MM.1S (cell line): ENCODE results near the gene TMEM150A.

ENCODE experiments used
- DNase-seq: peaks from one replicate; pipeline ENCODE4 v3.0.0-alpha.2; 2015
- H2AFZ ChIP-seq: fragments of 300-600 bp; sonication (generic); 2 replicates; pipeline ENCODE4 v1.6.0; 2016; ENCODE audit warnings: antibody characterized with exemption, low read length
- H3F3A ChIP-seq: fragments of 300-600 bp; sonication (generic); 2 replicates; pipeline ENCODE4 v1.6.1; 2016; ENCODE audit warnings: mild to moderate bottlenecking, antibody characterized with exemption, low read length, moderate library complexity, mixed read lengths; ENCODE audit not compliant: insufficient read depth
- H3K27ac ChIP-seq: fragments of 300-600 bp; sonication (generic); 2 replicates; pipeline ENCODE4 v1.5.1; 2016; ENCODE audit warnings: mild to moderate bottlenecking, low read length
- H3K27me3 ChIP-seq: fragments of 300-600 bp; sonication (generic); replicated peaks from 2 replicates; pipeline ENCODE4 v1.6.0; 2016; ENCODE audit warnings: low read length; ENCODE audit not compliant: insufficient read depth
- H3K36me3 ChIP-seq: fragments of 300-600 bp; sonication (generic); replicated peaks from 2 replicates; pipeline ENCODE4 v1.6.1; 2016; ENCODE audit warnings: mild to moderate bottlenecking, low read length, mixed read lengths; ENCODE audit not compliant: insufficient read depth
- H3K4me1 ChIP-seq: fragments of 300-600 bp; sonication (generic); 2 replicates; pipeline ENCODE4 v1.6.1; 2016; ENCODE audit warnings: low read length, mixed read lengths
- H3K4me2 ChIP-seq: fragments of 300-600 bp; sonication (generic); 2 replicates; pipeline ENCODE4 v1.6.0; 2016; ENCODE audit warnings: low read depth, low read length
- H3K4me3 ChIP-seq: fragments of 300-600 bp; sonication (generic); 2 replicates; pipeline ENCODE4 v1.5.1; 2016; ENCODE audit warnings: low read length, mixed read lengths
- H3K79me2 ChIP-seq: fragments of 300-600 bp; sonication (generic); 2 replicates; pipeline ENCODE4 v1.6.1; 2016; ENCODE audit warnings: mixed run types, low read length, mixed read lengths
- H3K9ac ChIP-seq: fragments of 300-600 bp; sonication (generic); 2 replicates; pipeline ENCODE4 v1.6.1; 2016; ENCODE audit warnings: low read length, mixed read lengths
- H3K9me2 ChIP-seq: fragments of 300-600 bp; sonication (generic); replicated peaks from 2 replicates; pipeline ENCODE4 v1.6.1; 2016; ENCODE audit warnings: mild to moderate bottlenecking, low read length, mixed read lengths; ENCODE audit not compliant: insufficient read depth
- H3K9me3 ChIP-seq: fragments of 300-600 bp; sonication (generic); replicated peaks from 2 replicates; pipeline ENCODE4 v1.6.1; 2016; ENCODE audit warnings: mild to moderate bottlenecking, low read length, mixed read lengths; ENCODE audit not compliant: insufficient read depth
- H4K20me1 ChIP-seq: fragments of 300-600 bp; sonication (generic); 2 replicates; pipeline ENCODE4 v1.6.1; 2016; ENCODE audit warnings: mild to moderate bottlenecking, low read length, moderate library complexity, mixed read lengths; ENCODE audit not compliant: insufficient read depth
- CTCF ChIP-seq: fragments of 300-600 bp; sonication (generic); IDR thresholded peaks from 2 replicates; pipeline ENCODE4 v1.5.1; 2016; ENCODE audit warnings: antibody characterized with exemption, low read length, mixed read lengths
- EZH2 ChIP-seq: fragments of 300-600 bp; sonication (generic); optimal IDR thresholded peaks from 2 replicates; pipeline ENCODE3; 2017; ENCODE audit warnings: low read depth, mild to moderate bottlenecking, antibody characterized with exemption, low read length, mixed read lengths
- EZH2phosphoT487 ChIP-seq: fragments of 300-600 bp; sonication (generic); IDR thresholded peaks from 2 replicates; pipeline ENCODE4 v1.6.1; 2018; ENCODE audit warnings: antibody characterized with exemption, low read length

The TMEM150A gene

GRCh38 chr2:85582492-85582891 lies 20.0 kb downstream of the TMEM150A start:
- DNase-seq, result no peak
- H3F3A ChIP-seq, result no peaks in the 10 kb centered on the region
- H3K4me2 ChIP-seq, result no peak overlapping the region
- H3K9ac ChIP-seq, result no peak overlapping the region
- H3K9me2 ChIP-seq, result no peaks in the 10 kb centered on the region
- H3K27me3 ChIP-seq, result no peaks in the 10 kb centered on the region
- no peaks in the 10 kb centered on the region for H4K20me1 ChIP-seq
- H3K4me1 ChIP-seq, result peaks cover 8% of the 10 kb centered on the region; the same call in 1 of the 2 replicates
- H3K4me3 ChIP-seq, result no peak overlapping the region
- no peak overlapping the region for H3K27ac ChIP-seq
- H2AFZ ChIP-seq, result no peak overlapping the region
- peaks cover 29% of the 10 kb centered on the region for H3K79me2 ChIP-seq
- TF ChIP-seq EZH2, result no peak
- TF ChIP-seq CTCF, result no peak
- TF ChIP-seq EZH2phosphoT487, result no peak
- H3K9me3 ChIP-seq, result no peaks in the 10 kb centered on the region
- 0 out of 2 replicates have a peak, but pooled peaks cover 5% of the 10 kb centered on the region for H3K36me3 ChIP-seq

- Histone ChIP-seq H3K9me3 (no peaks in the 10 kb centered on the region), H3K9ac (no peak overlapping the region), H3K79me2 (peaks cover 32% of the 10 kb centered on the region), H3K9me2 (no peaks in the 10 kb centered on the region), H2AFZ (no peak overlapping the region), H3K4me2 (no peak overlapping the region), H4K20me1 (no peaks in the 10 kb centered on the region), H3K4me1 (peaks cover 11% of the 10 kb centered on the region; the same call in 1 of the 2 replicates), H3F3A (no peaks in the 10 kb centered on the region), H3K27ac (no peak overlapping the region), H3K36me3 (0 out of 2 replicates have a peak, but pooled peaks cover 5% of the 10 kb centered on the region), H3K4me3 (no peak overlapping the region), H3K27me3 (no peaks in the 10 kb centered on the region)
- no peak for TF ChIP-seq EZH2
- TF ChIP-seq CTCF, result no peak
- TF ChIP-seq EZH2phosphoT487, result no peak
- DNase-seq, result no peak
Observed at GRCh38 chr2:85580206-85580605, 22.3 kb downstream of the TMEM150A start.

GRCh38 chr2:85579266-85579935 lies 23.1 kb downstream of the TMEM150A start:
- Histone ChIP-seq H2AFZ (no peak overlapping the region), H3K4me1 (peaks cover 11% of the 10 kb centered on the region; the same call in 1 of the 2 replicates), H3K4me3 (no peak overlapping the region), H3K9ac (no peak overlapping the region), H3K79me2 (peaks cover 32% of the 10 kb centered on the region), H4K20me1 (no peaks in the 10 kb centered on the region), H3K36me3 (0 out of 2 replicates have a peak, but pooled peaks cover 5% of the 10 kb centered on the region), H3K27ac (no peak overlapping the region), H3K27me3 (no peaks in the 10 kb centered on the region), H3K9me3 (no peaks in the 10 kb centered on the region), H3F3A (no peaks in the 10 kb centered on the region), H3K9me2 (no peaks in the 10 kb centered on the region), H3K4me2 (peak overlapping the region; percentile 67; the same call in 1 of the 2 replicates)
- no peak for TF ChIP-seq CTCF
- TF ChIP-seq EZH2phosphoT487, result no peak
- no peak for TF ChIP-seq EZH2
- DNase-seq, result no peak
